ENCODE data around the gene VN1R5.
"Not testable (repeated sequence)": the region's sequence is repeated elsewhere in the genome, so short reads cannot be mapped to it uniquely, and the experiment has no call there.

The VN1R5 gene

DNA sequence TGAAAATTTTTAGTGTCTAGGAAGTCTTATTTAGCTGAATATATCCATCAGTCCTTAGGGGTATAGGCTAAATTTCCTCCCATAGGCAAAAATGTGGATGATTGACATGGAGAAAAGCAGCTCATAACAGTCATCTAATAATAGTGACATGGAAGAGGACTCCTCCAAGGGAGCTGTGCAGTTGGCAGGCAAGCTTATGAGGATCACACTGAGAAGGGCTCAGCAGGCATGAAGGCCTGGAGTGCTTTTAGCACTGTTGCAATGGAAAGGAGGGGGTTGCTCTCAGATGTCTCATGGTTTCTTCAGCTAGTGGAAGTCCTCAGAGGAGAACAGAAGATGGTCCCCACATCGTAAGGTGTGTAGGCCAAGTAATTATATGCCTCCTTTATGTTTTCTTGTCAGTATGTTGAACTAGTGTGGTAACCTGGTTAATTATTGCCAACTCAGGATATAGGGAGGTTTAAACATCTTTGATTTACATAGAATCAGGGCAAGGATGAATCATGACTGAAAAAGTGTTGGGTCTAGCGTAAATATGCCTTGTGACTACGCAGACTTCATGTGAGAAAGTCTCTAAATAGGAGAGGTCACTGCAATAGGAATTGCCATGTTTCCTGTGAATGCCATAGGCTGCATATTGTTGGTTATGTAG lies 18.9 kb downstream of the VN1R5 start:
- DNase-seq = no peak

DNA sequence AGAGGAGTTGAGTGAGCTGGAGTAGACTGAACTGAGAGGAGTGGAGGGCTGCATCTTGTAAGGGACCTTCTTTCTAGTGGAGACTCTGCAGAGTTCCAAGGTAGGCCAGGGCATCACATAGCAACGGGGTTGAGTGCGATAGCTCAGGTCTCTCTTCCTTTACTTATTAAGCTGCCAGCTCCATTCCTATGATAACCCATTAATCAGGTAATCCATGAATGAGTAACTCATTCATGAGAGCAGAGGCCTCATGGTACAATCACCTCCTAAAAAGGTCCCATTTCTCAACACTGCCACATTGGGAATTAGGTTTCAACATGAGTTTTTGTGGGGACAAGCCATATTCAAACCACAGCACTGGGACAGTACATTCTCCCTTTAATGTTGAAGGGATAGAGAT lies 21.3 kb downstream of the VN1R5 start:
- DNase-seq = no peak

DNA sequence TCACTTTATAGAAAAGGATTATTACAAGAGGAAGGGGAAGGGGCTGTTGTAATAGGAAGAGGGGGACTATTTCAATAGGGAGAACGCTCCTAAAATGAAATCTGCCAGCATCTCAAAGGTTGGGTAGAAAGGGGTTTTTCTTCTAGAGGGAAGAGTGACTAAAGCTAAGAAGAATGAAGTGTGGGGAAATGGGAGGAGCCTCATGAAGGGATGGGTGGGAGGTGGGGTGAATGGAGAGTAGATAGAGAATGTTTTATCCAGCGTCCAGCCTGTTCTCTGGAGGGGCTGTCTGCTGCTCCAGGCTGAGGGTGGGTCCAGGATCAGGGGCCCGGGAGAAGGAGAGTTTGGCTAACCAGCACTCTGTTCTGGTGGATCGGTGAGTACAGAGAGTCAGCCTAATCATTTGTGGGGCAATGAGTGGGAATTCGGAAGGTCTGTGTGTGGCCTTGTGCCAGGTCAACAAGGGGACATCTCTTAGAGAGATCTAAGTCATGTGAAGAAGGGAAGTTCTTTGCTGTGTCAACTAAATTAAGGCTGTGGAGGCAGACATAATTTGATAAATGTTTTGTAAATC lies 25.2 kb downstream of the VN1R5 start:
- DNase-seq = no peak

DNA sequence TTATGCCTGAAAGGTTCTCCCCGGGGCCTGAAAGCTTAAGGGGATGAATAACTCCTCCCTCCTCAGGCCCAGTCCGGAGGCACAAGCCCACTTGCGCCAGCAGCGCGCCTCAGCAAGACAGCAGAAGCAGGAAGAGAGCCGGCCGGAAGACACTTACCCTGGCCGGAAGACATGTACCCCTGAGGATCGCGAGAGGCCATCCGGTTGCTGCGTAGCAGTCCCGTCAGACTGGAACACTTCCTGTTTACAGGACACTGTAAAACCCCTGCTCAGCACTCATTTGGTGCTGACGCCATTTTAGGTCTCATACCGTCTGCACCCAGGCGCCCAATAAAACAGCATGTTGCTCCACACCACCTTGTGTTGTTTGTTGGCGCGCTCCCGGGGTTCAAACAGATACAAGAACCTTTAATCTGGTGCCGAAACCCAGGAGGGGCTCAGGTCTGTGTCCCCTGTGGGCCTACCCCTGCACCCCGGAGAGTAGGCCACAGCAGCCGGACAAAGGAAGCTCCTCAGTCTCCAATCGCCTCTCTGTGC lies 30.3 kb downstream of the VN1R5 start:
- DNase-seq = no peak

DNA sequence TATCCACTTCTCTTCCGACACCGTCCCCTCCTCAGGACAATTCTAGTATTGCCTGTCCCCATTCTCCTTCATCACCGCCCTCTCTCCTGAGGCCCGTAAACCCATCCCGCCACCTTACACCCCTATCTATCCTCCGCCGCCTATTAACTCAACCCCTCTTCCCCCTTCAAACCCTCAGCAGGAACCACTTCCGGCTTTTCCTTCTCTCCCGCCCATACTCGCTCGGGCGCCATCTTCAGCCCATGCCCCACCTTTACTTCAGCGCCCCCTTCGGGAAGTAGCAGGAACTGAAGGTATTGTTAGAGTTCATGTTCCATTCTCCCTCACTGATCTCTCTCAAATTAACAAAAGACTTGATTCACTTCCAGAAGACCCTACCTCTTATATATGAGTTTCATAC lies 31.6 kb downstream of the VN1R5 start:
- DNase-seq = no peak

DNA sequence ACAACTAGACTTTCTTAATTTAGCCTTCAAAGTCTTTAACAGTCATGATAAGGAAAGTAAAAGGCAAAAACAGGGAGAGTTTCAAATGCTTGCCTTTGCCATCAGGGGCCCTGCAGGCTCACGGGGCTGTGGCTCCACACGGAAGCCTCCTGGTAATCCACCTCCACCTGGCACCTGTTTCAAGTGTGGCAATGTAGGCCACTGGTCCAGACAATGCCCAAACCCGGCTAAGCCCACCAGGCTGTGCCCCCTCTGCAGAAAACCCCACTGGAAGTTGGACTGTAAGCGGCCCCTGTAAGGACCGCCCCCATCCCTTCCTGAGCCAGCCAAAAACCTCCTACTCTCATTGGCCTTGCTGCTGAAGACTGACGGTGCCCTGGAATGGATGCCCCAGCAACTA lies 32.5 kb downstream of the VN1R5 start:
- no peak for DNase-seq

DNA sequence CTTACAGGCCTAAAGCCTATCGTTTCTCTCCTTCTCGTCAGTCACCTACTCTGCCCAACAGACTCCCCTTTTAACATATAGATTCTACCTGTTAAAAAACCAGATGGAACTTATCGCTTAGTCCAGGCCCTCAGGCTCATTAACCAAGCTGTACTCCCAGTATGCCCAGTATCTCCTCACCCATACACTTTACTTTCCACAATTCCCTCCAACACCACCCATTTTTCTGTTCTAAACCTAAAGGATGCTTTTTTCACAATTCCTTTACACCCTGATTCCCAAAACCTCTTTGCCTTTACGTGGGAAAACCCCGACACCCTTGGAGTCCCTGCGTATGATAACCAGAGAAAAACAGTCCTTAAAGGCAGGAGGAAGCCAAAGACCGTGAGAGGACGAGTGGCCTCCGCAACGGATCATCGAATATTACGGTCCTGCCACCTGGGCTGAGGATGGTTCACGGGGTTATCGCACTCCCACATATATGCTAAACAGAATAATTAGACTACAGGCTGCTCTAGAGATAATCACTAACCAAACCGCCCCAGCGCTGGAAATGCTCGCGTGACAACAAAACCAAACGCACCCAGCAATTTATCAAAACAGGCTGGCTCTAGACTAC lies 33.5 kb downstream of the VN1R5 start:
- not testable (repeated sequence) for DNase-seq

DNA sequence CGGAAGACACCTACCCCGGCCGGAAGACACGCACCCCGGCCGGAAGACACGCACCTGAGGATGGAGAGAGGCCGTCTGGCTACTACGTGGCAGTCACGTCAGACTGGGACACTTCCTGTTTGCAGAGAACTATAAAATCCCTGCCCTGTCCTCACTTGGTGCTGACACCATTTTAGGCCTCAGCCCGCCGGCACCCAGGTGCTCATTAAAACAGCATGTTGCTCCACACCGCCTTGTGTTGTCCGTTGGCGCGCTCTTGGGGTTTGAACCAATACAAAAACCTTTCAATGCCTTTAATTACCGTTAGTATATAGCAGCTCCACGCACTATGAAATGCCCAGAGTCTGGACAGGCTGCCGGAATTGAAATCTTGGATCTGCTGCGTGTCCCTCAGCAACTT lies 34.7 kb downstream of the VN1R5 start:
- DNase-seq = no peak

DNA sequence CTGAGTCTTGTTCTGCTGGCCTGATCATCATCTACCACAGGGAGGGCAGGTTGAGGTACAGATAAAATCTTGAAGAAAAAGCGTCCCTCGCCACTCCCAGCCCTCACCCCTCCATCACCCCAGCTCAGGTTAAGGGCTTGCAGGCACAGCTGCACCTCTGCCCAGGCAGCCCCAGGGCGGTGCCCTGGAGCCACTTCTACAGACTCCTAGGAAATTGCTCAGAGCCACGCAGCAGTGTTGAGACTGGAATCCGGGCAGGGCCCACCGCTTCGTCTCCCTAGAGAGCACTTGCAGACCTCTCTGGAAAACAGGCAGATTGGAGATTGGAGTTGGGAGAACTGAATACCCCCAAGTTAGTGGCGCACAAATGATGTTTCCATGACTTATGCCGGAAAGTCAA lies 35.3 kb downstream of the VN1R5 start:
- DNase-seq = no peak

DNA sequence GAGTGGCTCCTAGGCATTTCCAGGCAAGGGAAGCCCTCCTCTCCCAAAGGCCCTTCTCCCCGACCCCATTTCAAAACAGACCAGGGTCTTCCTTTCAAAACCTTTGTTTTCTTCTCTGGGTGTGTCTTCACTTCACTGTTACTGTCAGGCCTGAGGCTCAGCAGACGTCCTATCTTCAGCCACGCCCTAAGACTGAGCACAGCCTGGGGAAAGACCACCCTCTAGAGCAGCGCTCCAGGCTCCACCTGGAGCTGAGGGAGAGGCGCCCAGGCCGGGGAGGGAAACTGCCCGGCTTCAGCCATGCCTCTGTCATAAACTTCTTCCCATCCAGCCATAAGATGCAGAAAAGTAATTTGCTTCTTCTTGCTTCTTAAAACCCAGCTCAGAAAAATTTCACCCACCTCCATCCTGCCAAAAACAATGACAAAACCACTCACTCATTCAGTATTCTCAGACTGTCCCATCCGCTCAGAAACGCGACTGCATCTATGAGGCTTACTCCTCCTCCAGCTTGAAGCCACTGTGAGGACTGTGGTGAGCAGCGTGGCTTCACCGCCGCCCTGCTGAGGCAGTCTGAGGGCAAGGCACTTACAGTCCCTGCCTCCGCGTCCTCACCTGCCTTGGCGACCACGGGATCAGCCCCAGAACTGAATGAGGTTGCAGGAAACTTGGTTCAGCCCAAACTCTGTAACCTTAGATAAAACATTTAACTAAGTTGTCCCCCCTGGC lies 36.1 kb downstream of the VN1R5 start:
- DNase-seq = no peak

DNA sequence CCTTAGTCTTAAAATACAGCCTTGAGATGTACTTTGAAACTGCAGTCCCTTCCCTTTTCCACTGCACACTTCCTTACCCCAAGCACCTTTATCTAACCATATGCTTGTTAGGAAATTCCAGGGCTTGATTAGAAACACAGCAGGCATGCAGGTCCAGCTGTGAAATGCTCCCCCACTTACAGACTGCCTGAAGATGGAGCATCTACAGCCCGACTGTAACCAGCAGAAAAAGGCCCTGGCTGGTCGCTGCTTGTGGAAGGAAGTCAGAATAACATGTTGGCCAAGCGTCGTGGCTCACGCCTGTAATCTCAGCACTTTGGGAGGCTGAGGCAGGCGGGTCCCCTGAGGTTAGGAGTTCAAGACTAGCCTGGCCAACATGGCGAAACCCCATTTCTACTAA lies 37.2 kb downstream of the VN1R5 start:
- DNase-seq = no peak

DNA sequence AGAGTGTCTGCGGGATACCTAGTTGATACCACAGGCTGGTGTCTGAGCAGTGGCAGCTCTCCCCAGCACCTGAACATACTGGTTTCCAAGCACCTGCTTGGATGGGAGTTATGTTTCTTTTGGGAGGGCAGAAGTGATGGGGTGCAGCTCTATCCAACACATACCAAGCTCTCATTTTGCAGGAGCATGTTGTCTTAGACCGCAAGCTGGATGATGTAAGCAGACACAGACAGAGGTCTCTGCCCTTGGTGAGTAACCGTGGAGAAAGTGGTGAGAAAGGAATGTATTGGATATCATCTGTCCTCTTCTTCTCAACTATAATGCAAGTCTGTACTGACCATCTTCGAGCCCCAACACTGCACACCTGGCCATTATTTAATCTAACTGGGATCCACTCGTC lies 38.4 kb downstream of the VN1R5 start:
- DNase-seq = no peak

DNA sequence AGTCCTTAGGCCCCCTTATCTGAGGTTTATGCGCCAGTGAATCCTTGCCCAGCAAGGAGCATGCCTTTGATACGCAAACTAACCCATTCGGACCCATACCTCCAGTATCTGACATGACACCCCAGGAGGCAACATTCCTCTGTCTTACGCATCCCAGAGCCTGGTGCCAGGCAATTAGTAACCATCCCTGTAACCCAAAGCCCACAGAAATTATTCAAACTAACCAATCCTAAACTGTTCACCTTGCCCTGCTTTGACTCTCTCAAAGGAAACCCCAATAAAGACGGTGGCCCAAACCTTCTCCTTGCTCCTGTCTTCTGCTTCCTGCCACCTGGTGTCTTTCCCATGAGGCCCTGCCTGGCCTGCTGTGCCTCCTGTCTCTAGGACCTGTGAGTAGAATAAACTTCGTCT lies 39.4 kb downstream of the VN1R5 start:
- DNase-seq = no peak

DNA sequence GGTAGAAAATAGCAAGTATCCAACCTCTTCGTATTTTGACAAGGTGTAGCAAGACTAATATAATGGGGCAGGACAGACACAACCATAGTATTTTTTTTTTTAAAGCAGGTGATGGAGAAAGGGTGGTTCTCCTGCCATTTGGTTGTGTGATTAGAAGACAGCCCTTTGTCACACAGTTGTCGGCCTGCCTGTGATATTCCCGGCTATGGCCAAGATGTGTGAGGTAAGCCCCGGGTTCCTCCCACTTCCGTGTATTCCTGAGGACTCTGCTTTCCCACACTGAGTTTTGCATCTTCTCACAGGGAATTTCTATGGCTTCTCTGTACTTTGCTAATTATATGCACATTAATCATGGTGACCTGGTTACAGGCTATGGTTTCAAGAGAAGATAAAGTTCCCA lies 39.9 kb downstream of the VN1R5 start:
- DNase-seq = no peak

DNA sequence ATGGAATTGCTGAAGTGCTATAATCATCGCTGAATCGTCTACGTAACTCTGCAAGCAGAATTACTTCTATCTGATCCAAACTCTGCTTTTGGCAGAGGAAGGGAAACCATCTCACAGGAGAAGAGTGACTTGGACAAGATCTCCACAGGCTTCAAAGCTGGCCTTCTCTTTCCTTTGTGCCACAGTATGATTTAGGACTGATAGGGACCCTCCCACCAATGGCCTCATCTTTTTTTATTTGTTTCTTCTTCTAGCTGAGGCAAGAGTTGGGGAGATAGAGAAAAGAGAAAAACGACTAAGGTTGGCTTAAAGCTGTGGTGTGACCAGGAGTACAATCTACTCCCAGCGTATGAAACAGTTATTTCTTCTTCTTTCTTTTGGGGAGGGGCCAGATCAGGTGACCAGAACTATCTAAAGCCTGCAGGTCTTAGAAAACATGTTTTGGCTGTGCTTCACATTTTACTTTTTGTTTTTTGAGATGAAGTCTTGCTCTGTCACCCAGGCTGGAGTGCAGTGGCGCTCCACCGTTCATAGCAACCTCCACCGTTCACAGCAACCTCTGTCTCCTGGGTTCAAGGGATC lies 40.8 kb downstream of the VN1R5 start:
- DNase-seq = no peak

DNA sequence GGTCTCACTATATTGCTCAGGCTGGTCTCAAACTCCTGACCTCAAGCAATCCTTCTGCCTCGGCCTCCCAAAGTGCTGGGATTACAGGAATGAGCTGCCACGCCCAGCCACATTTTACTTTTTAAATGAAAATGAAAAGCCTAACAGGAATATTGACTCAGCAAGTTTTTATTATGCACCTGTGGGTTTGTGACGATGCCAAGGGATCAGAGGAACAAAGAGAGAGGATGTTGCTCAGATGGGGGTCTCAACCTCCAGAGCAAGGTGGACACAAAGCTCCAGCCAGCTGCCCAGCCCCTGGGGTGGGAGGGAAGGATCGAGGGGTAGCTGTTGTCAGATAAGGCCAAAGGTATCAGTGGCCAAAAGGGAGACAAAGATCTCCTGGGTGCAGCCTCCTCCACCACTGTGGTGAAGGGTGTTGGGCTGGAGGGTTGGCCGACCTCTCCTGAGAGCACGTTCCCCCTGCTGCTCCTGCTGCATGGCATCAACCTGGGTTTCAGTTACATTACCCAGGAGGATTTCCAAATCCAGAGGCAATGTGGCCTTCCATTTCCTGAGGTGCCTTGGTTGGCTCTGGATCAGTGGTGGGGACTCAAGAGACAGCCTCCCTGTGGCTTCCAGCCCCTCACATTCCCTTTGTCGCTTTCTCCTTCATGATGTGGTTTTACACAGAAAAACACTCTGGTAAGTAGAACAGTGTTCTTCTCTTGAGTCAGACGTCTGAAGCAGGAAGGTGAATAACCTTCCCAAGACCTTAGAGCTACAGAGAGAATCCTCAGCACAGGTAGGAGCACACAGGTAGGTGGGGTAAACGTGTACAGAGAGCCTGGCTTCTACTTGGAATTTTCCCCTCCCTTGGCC lies 41.6 kb downstream of the VN1R5 start:
- DNase-seq = no peak

DNA sequence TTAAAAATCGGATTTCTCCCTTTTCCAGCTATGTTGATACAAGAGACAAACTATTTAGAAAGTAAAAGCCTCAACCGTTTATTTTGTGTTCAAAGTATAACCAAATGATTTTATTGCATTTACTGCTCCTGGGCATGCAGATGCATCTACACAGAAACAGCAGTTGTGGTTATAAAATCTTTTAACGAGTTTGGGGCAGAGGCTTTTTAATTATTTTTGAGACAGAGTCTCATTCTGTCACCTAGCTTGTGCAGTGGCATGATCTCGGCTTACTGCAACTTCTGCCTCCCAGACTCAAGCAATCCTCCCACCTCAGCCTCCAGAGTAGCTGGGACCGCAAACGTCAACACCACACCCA lies 42.2 kb downstream of the VN1R5 start:
- DNase-seq = no peak

DNA sequence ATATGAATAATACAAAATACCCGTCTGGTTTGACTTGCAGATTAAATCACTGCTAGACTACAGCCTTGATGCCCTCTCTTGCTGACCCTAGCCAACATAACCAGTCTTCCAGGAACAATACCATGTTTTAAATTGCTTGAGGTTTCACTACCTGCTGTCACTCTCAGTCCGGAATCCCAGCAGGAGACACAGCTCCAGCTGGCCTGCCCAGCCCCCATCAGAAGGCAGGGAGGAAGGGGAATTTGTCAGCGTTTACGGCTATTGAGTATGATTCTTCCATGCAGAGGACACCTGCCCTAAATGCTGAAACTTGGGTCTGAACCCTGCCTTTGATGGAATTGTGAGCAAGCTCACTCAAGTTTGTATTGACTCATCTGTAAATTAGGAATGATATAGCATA lies 42.8 kb downstream of the VN1R5 start:
- DNase-seq = no peak

DNA sequence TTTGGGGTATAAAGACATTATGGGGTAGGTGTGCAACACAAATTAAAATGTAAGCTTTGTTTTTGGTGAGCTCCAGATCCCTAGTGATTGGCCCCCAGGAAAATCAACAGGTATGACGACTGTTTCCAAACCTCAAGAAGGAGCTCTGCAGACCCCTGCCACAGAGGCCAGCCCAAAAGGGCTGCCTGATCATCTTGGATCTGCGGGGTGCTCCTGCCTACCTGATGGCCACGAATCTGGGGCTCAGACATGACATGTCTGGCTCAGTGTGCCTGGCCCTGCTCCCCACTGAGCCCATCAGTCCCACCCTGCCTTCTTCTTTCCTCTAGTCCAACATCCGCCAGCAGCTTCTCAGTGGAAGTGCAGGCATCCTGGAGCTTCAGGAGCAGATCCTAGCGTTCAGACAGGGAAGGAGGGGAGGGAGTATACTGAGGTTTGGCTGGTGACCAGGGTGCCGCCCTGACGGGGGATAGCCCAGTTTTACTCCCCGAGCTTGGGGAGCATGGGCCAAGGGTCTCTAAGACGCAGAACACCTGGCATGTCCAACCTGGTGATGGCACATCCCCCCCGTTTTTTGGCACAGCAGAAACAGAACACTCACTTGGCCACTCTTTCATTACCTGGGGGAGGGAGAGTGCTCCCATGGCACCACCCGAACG lies 44.0 kb downstream of the VN1R5 start:
- no peak for DNase-seq

DNA sequence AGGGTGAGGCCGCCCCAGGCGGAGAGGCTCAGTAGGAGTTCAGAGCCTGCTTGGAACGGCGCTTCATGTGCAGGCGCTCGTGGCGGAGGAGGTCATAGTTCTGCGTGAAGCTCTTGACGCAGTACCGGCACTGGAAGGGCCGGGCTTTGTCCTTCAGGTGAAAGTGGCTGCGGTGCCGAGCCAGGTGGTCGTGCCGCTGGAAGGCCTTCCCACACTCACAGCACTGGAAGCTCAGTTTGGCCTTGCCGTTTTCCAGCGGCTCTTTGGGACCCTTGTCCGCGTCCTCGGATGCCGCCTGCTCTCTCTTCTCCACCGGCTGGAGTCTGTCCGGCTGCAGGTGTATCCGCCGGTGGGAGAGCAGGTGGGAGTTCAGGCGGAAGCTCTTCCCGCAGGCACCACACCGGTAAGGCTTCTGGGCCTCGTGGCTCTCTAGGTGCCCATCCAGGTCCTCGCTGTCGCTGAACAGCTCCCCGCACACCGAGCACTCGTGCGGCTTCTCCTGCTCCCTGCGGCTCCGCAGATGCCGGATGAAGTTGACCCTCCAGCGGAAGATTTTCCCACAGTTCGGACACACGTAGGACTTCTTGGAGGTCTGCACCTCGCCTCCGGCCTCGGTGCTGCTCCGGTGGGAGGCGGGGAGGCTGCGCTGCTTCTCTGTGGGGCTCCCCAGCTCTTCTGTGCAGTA lies 44.8 kb downstream of the VN1R5 start:
- DNase-seq = no peak

DNA sequence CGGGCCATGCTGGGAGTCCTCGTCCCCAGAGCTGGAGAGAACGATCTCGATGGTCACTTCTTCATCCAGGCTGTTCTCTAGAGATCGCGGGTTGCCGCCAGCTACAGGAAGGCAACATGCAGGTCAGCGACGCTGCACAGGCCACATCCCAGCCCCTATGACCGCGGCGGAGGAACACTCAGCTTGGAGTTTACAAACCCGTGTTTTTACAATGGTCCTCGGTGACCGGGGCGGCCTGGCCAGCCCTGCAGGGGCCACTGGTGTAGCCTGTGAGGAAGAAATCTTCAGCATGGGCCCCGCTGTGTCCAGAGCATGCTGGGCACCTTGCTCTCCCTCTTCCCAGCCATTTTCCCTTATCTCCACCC lies 45.3 kb downstream of the VN1R5 start:
- no peak for DNase-seq
